ENCODE data around the gene ATG16L2. TPM values are rescaled to one million over a fixed set of nuclear protein-coding genes. Genes with fewer than 3 reads are reported as not detected.

ATG16L2 gene
- total and polyA plus RNA-seq, 9 of the 15 experiments (the other 6 are each of a cell fraction or from before 2014, with no cell fraction given): 0.18 to 11.2 (median 6.2) TPM

DNA sequence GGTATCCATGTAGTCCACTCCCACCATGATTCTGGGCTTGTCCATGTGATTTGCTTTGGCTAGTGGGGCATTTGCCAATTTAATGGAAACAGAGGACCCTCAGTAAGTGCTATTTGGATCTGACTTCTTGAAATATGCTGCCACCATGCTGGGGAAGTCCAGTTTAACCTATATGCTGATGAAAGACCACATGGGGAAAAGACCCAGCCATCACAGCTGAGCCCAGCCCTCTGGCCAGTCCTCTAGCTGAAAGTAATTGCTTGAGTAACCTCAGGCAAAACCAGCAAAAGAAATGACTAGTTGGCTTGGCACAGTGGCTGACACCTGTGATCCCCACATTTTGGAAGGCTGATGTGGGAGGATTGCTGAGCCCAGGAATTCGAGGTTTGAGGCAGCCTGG lies 61.5 kb downstream of the ATG16L2 start:
- ATAC-seq: no peak
- intact Hi-C loops (cut with micrococcal nuclease): no loop called here
- in situ Hi-C loops (cut with MboI): no loop called here

More for the DNA sequence above, 61.5 kb downstream of the ATG16L2 start:
- WGBS (ENCODE audit: insufficient coverage, low coverage, missing lambda C conversion rate): 19% methylated on average over 1 of the region's 1 CpG
- Histone ChIP-seq H3K9me1 (ENCODE audit: control insufficient read depth, insufficient read depth, low read length) (no peaks in the 10 kb centered on the region), H3K4me2 (ENCODE audit: insufficient read depth, low read length) (no peak overlapping the region), H3K36me3 (ENCODE audit: control insufficient read depth, insufficient read depth, low read length) (no peaks in the 10 kb centered on the region), H3K4me3 (no peak overlapping the region), H3K4me1 (replicated peaks in 1 of 2; ENCODE audit: control insufficient read depth in 2 of 2, insufficient read depth in 2 of 2, low read length in 2 of 2) (no peaks in the 10 kb centered on the region), H3K27me3 (ENCODE audit: control insufficient read depth in 2 of 2, insufficient read depth in 2 of 2, low read length in 2 of 2) (no peaks in the 10 kb centered on the region), H3K79me2 (ENCODE audit: control insufficient read depth, insufficient read depth, low read length) (no peaks in the 10 kb centered on the region), H3K27ac (ENCODE audit: extremely low read depth, low read depth, low read length) (no peak overlapping the region), H3K9me3 (replicated peaks; ENCODE audit: control insufficient read depth, insufficient read depth, low read depth, low read length) (no peaks in the 10 kb centered on the region), H3K9ac (ENCODE audit: insufficient read depth in 1 of 2, low read depth in 2 of 2, low read length in 2 of 2) (no peak overlapping the region), H2AFZ (ENCODE audit: low read depth, low read length) (no peak overlapping the region), H4K20me1 (replicated peaks; ENCODE audit: control insufficient read depth, insufficient read depth, low read length) (no peaks in the 10 kb centered on the region)
- TF ChIP-seq HDAC3 (IDR thresholded peaks at IDR 0.05; ENCODE audit: borderline replicate concordance, partially characterized antibody): no peak
- no peak for TF ChIP-seq NBN (IDR thresholded peaks at IDR 0.05; ENCODE audit: low read depth)
- no peak for TF ChIP-seq OTX1 (CRISPR knock-in tag; IDR thresholded peaks at IDR 0.05)
- TF ChIP-seq, protein P1, sequence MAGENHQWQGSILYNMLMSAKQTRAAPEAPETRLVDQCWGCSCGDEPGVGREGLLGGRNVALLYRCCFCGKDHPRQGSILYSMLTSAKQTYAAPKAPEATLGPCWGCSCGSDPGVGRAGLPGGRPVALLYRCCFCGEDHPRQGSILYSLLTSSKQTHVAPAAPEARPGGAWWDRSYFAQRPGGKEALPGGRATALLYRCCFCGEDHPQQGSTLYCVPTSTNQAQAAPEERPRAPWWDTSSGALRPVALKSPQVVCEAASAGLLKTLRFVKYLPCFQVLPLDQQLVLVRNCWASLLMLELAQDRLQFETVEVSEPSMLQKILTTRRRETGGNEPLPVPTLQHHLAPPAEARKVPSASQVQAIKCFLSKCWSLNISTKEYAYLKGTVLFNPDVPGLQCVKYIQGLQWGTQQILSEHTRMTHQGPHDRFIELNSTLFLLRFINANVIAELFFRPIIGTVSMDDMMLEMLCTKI (IDR thresholded peaks at IDR 0.05; ENCODE audit: partially characterized antibody): no peak
- TF ChIP-seq, protein P2, sequence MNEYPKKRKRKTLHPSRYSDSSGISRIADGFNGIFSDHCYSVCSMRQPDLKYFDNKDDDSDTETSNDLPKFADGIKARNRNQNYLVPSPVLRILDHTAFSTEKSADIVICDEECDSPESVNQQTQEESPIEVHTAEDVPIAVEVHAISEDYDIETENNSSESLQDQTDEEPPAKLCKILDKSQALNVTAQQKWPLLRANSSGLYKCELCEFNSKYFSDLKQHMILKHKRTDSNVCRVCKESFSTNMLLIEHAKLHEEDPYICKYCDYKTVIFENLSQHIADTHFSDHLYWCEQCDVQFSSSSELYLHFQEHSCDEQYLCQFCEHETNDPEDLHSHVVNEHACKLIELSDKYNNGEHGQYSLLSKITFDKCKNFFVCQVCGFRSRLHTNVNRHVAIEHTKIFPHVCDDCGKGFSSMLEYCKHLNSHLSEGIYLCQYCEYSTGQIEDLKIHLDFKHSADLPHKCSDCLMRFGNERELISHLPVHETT (CRISPR knock-in tag; conservative IDR thresholded peaks at IDR 0.05 in 1 of 2, IDR thresholded peaks at IDR 0.05 in 1 of 2): no peak
- TF ChIP-seq SIN3B (IDR thresholded peaks at IDR 0.05; ENCODE audit: low read depth): no peak
- no peak for TF ChIP-seq CEBPB (tag; IDR thresholded peaks at IDR 0.05)
- TF ChIP-seq, protein P3, sequence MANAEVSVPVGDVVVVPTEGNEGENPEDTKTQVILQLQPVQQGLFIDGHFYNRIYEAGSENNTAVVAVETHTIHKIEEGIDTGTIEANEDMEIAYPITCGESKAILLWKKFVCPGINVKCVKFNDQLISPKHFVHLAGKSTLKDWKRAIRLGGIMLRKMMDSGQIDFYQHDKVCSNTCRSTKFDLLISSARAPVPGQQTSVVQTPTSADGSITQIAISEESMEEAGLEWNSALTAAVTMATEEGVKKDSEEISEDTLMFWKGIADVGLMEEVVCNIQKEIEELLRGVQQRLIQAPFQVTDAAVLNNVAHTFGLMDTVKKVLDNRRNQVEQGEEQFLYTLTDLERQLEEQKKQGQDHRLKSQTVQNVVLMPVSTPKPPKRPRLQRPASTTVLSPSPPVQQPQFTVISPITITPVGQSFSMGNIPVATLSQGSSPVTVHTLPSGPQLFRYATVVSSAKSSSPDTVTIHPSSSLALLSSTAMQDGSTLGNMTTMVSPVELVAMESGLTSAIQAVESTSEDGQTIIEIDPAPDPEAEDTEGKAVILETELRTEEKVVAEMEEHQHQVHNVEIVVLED (CRISPR knock-in tag; IDR thresholded peaks at IDR 0.05): no peak
- TF ChIP-seq ZNF175 (CRISPR knock-in tag; IDR thresholded peaks at IDR 0.05; ENCODE audit: low read depth): no peak
- no peak for FAIRE-seq
- DNase-seq (ENCODE audit: extremely low read depth in 1 of 4, low spot score in 3 of 4): no peak
- POLR2A ChIA-PET: interaction anchor here (0.6 kb wide), 1 partner anchor 100 kb away, joined by 3 read pairs; no protein-coding TSS in a partner anchor
- no TSS peak for BruUV-seq (replicated peaks)
- CTCF ChIA-PET (ENCODE audit: low intra/inter-chr PET ratio): no interaction called here

All from K562 (cell line).